ENCODE data around the gene ZBTB7A.

Gene ZBTB7A

GRCh38 chr19:4059453-4059871 is 7.2 kb downstream of the ZBTB7A start:
- ChIA-PET POLR2A (no interaction called here), CTCF (no interaction called here)
- no peaks in the 10 kb centered on the region for H3K9me3 ChIP-seq (ENCODE audit: control extremely low read depth in 1 of 5, control insufficient read depth in 4 of 5, insufficient read depth in 2 of 5, low read depth in 1 of 5, low read length in 4 of 5)
- DNase-seq = no peak
- peak overlapping the region; percentile 40 to 74 for H3K27ac ChIP-seq (ENCODE audit: insufficient read depth in 1 of 2, low read depth in 1 of 2, low read length in 2 of 2, poor library complexity in 1 of 2, severe bottlenecking in 2 of 2)
- no peak overlapping the region for H3K4me3 ChIP-seq (ENCODE audit: control insufficient read depth in 1 of 7, extremely low read depth in 1 of 7, insufficient read depth in 4 of 7, low read depth in 2 of 7, low read length in 6 of 7)
- WGBS (ENCODE audit: insufficient coverage) = 89% methylated on average over 17 of the region's 19 CpGs
- peaks cover 2 to 51% (median 18%) of the 10 kb centered on the region in 4 experiments for H3K36me3 ChIP-seq (ENCODE audit: control insufficient read depth in 4 of 4, insufficient read depth in 4 of 4, low read length in 3 of 4)
- H3K27me3 ChIP-seq (replicated peaks in 2 of 5; ENCODE audit: control insufficient read depth in 4 of 5, insufficient read depth in 5 of 5, low read length in 4 of 5) = no peaks in the 10 kb centered on the region
- peaks cover 0 to 40% (median 36%) of the 10 kb centered on the region in 4 experiments for H3K4me1 ChIP-seq (ENCODE audit: control extremely low read depth in 1 of 4, control insufficient read depth in 4 of 4, insufficient read depth in 4 of 4, low read length in 3 of 4)

- Histone ChIP-seq H3K27me3 (replicated peaks in 2 of 5; ENCODE audit: control insufficient read depth in 4 of 5, insufficient read depth in 5 of 5, low read length in 4 of 5) (no peaks in the 10 kb centered on the region), H3K4me1 (ENCODE audit: control extremely low read depth in 1 of 4, control insufficient read depth in 4 of 4, insufficient read depth in 4 of 4, low read length in 3 of 4) (peaks cover 0 to 34% (median 30%) of the 10 kb centered on the region in 4 experiments), H3K36me3 (ENCODE audit: control insufficient read depth in 4 of 4, insufficient read depth in 4 of 4, low read length in 3 of 4) (peaks cover 3 to 56% (median 21%) of the 10 kb centered on the region in 4 experiments), H3K27ac (ENCODE audit: insufficient read depth in 1 of 2, low read depth in 1 of 2, low read length in 2 of 2, poor library complexity in 1 of 2, severe bottlenecking in 2 of 2) (peak overlapping the region; percentile 40 to 74), H3K9me3 (ENCODE audit: control extremely low read depth in 1 of 5, control insufficient read depth in 4 of 5, insufficient read depth in 2 of 5, low read depth in 1 of 5, low read length in 4 of 5) (no peaks in the 10 kb centered on the region), H3K4me3 (ENCODE audit: control insufficient read depth in 1 of 7, extremely low read depth in 1 of 7, insufficient read depth in 4 of 7, low read depth in 2 of 7, low read length in 6 of 7) (no peak overlapping the region)
- ChIA-PET POLR2A (interaction anchor here (1.3 kb wide), 1 partner anchor 17 kb away, joined by 5 read pairs; no protein-coding TSS in a partner anchor), CTCF (interaction anchor here (0.9 kb wide), 1 partner anchor 66 kb away, joined by 3 read pairs; no protein-coding TSS in a partner anchor)
- DNase-seq = peak in 1 of 3 donors; percentile 43
- WGBS (ENCODE audit: insufficient coverage) = 74% methylated on average over 21 of the region's 30 CpGs
These were observed 7.8 kb downstream of the ZBTB7A start for GRCh38 chr19:4058693-4059452.

GRCh38 chr19:4057931-4058692 is 8.6 kb downstream of the ZBTB7A start:
- Histone ChIP-seq H3K4me1 (ENCODE audit: control extremely low read depth in 1 of 4, control insufficient read depth in 4 of 4, insufficient read depth in 4 of 4, low read length in 3 of 4) (peaks cover 0 to 32% (median 24%) of the 10 kb centered on the region in 4 experiments), H3K27ac (ENCODE audit: insufficient read depth in 1 of 2, low read depth in 1 of 2, low read length in 2 of 2, poor library complexity in 1 of 2, severe bottlenecking in 2 of 2) (peak overlapping the region; percentile 40 to 74), H3K27me3 (replicated peaks in 2 of 5; ENCODE audit: control insufficient read depth in 4 of 5, insufficient read depth in 5 of 5, low read length in 4 of 5) (no peaks in the 10 kb centered on the region), H3K36me3 (ENCODE audit: control insufficient read depth in 4 of 4, insufficient read depth in 4 of 4, low read length in 3 of 4) (peaks cover 10 to 58% (median 27%) of the 10 kb centered on the region in 4 experiments), H3K9me3 (ENCODE audit: control extremely low read depth in 1 of 5, control insufficient read depth in 4 of 5, insufficient read depth in 2 of 5, low read depth in 1 of 5, low read length in 4 of 5) (no peaks in the 10 kb centered on the region), H3K4me3 (ENCODE audit: control insufficient read depth in 1 of 7, extremely low read depth in 1 of 7, insufficient read depth in 4 of 7, low read depth in 2 of 7, low read length in 6 of 7) (no peak overlapping the region)
- ChIA-PET POLR2A (interaction anchor here (1.3 kb wide), 1 partner anchor 16 kb away, joined by 5 read pairs; no protein-coding TSS in a partner anchor), CTCF (interaction anchor here (0.6 to 0.9 kb wide), 2 partner anchors 65 to 195 kb away, joined by 3 read pairs; no protein-coding TSS in a partner anchor)
- 64% methylated on average over 18 of the region's 22 CpGs for WGBS (ENCODE audit: insufficient coverage)
- peak; percentile 58 to 84 (median 83) for DNase-seq

GRCh38 chr19:4055209-4055552 is 11.5 kb downstream of the ZBTB7A start:
- WGBS (ENCODE audit: insufficient coverage) = 95% methylated on average over 8 of the region's 20 CpGs
- Histone ChIP-seq H3K4me1 (ENCODE audit: control extremely low read depth in 1 of 4, control insufficient read depth in 4 of 4, insufficient read depth in 4 of 4, low read length in 3 of 4) (peaks cover 0 to 34% (median 28%) of the 10 kb centered on the region in 4 experiments), H3K9me3 (ENCODE audit: control extremely low read depth in 1 of 5, control insufficient read depth in 4 of 5, insufficient read depth in 2 of 5, low read depth in 1 of 5, low read length in 4 of 5) (no peaks in the 10 kb centered on the region), H3K27me3 (replicated peaks in 2 of 5; ENCODE audit: control insufficient read depth in 4 of 5, insufficient read depth in 5 of 5, low read length in 4 of 5) (no peaks in the 10 kb centered on the region), H3K36me3 (ENCODE audit: control insufficient read depth in 4 of 4, insufficient read depth in 4 of 4, low read length in 3 of 4) (peaks cover 11 to 57% (median 37%) of the 10 kb centered on the region in 4 experiments), H3K27ac (ENCODE audit: insufficient read depth in 1 of 2, low read depth in 1 of 2, low read length in 2 of 2, poor library complexity in 1 of 2, severe bottlenecking in 2 of 2) (no peak overlapping the region), H3K4me3 (ENCODE audit: control insufficient read depth in 1 of 7, extremely low read depth in 1 of 7, insufficient read depth in 4 of 7, low read depth in 2 of 7, low read length in 6 of 7) (no peak overlapping the region)
- ChIA-PET CTCF (no interaction called here), POLR2A (interaction anchor here (0.6 kb wide), 1 partner anchor 71 kb away, joined by 3 read pairs; no protein-coding TSS in a partner anchor)
- DNase-seq = no peak

- peaks cover 0 to 32% (median 26%) of the 10 kb centered on the region in 4 experiments for H3K4me1 ChIP-seq (ENCODE audit: control extremely low read depth in 1 of 4, control insufficient read depth in 4 of 4, insufficient read depth in 4 of 4, low read length in 3 of 4)
- WGBS (ENCODE audit: insufficient coverage) = 97% methylated on average over 82 of the region's 91 CpGs
These were observed 12.1 kb downstream of the ZBTB7A start for GRCh38 chr19:4054441-4055208.

GRCh38 chr19:4053423-4054324 is 13.0 kb downstream of the ZBTB7A start:
- Histone ChIP-seq H3K4me1 (ENCODE audit: control extremely low read depth in 1 of 4, control insufficient read depth in 4 of 4, insufficient read depth in 4 of 4, low read length in 3 of 4) (peaks cover 0 to 24% (median 18%) of the 10 kb centered on the region in 4 experiments), H3K9me3 (ENCODE audit: control extremely low read depth in 1 of 5, control insufficient read depth in 4 of 5, insufficient read depth in 2 of 5, low read depth in 1 of 5, low read length in 4 of 5) (no peaks in the 10 kb centered on the region), H3K4me3 (ENCODE audit: control insufficient read depth in 1 of 7, extremely low read depth in 1 of 7, insufficient read depth in 4 of 7, low read depth in 2 of 7, low read length in 6 of 7) (no peak overlapping the region), H3K36me3 (ENCODE audit: control insufficient read depth in 4 of 4, insufficient read depth in 4 of 4, low read length in 3 of 4) (peaks cover 11 to 66% (median 45%) of the 10 kb centered on the region in 4 experiments), H3K27me3 (replicated peaks in 2 of 5; ENCODE audit: control insufficient read depth in 4 of 5, insufficient read depth in 5 of 5, low read length in 4 of 5) (no peaks in the 10 kb centered on the region), H3K27ac (ENCODE audit: insufficient read depth in 1 of 2, low read depth in 1 of 2, low read length in 2 of 2, poor library complexity in 1 of 2, severe bottlenecking in 2 of 2) (no peak overlapping the region)
- DNase-seq = no peak
- 93% methylated on average over 72 of the region's 82 CpGs for WGBS (ENCODE audit: insufficient coverage)
- POLR2A ChIA-PET = no interaction called here
- CTCF ChIA-PET = no interaction called here

More at GRCh38 chr19:4054441-4055208, 12.1 kb downstream of the ZBTB7A start:
- ChIA-PET POLR2A (interaction anchor here (0.6 kb wide), 1 partner anchor 71 kb away, joined by 3 read pairs; no protein-coding TSS in a partner anchor), CTCF (no interaction called here)
- Histone ChIP-seq H3K27ac (ENCODE audit: insufficient read depth in 1 of 2, low read depth in 1 of 2, low read length in 2 of 2, poor library complexity in 1 of 2, severe bottlenecking in 2 of 2) (no peak overlapping the region), H3K9me3 (ENCODE audit: control extremely low read depth in 1 of 5, control insufficient read depth in 4 of 5, insufficient read depth in 2 of 5, low read depth in 1 of 5, low read length in 4 of 5) (no peaks in the 10 kb centered on the region), H3K27me3 (replicated peaks in 2 of 5; ENCODE audit: control insufficient read depth in 4 of 5, insufficient read depth in 5 of 5, low read length in 4 of 5) (no peaks in the 10 kb centered on the region), H3K4me3 (ENCODE audit: control insufficient read depth in 1 of 7, extremely low read depth in 1 of 7, insufficient read depth in 4 of 7, low read depth in 2 of 7, low read length in 6 of 7) (no peak overlapping the region), H3K36me3 (ENCODE audit: control insufficient read depth in 4 of 4, insufficient read depth in 4 of 4, low read length in 3 of 4) (peaks cover 11 to 60% (median 40%) of the 10 kb centered on the region in 4 experiments)
- DNase-seq = no peak

Data from common myeloid progenitor, CD34-positive (primary cell).